HG03196 (cell line): ENCODE measurements around the gene MAN2B2.

Experiments used
- ATAC-seq: cut with Tn5 transposase; IDR thresholded peaks from one replicate; pipeline ENCODE4 v1.9.1; 2021; ENCODE audit not compliant: unreplicated experiment

The MAN2B2 gene

GRCh38 chr4:6592804-6593563 lies 18.0 kb downstream of the MAN2B2 start:
- ATAC-seq = no peak

- ATAC-seq = no peak
Measured at GRCh38 chr4:6594341-6594740, 19.4 kb downstream of the MAN2B2 start.

GRCh38 chr4:6594826-6595355 lies 19.9 kb downstream of the MAN2B2 start:
- no peak for ATAC-seq

- no peak for ATAC-seq
Measured at GRCh38 chr4:6595897-6596537, 21.0 kb downstream of the MAN2B2 start.

- no peak for ATAC-seq
Measured at GRCh38 chr4:6596948-6597347, 22.0 kb downstream of the MAN2B2 start.

GRCh38 chr4:6598127-6598526 lies 23.1 kb downstream of the MAN2B2 start:
- no peak for ATAC-seq

- no peak for ATAC-seq
Measured at GRCh38 chr4:6598641-6599040, 23.7 kb downstream of the MAN2B2 start.

GRCh38 chr4:6601661-6602250 lies 26.8 kb downstream of the MAN2B2 start:
- no peak for ATAC-seq

GRCh38 chr4:6602289-6602688 lies 27.3 kb downstream of the MAN2B2 start:
- ATAC-seq = no peak

GRCh38 chr4:6603128-6603527 lies 28.1 kb downstream of the MAN2B2 start:
- no peak for ATAC-seq

GRCh38 chr4:6605114-6605513 lies 30.1 kb downstream of the MAN2B2 start:
- no peak for ATAC-seq

GRCh38 chr4:6605605-6606004 lies 30.6 kb downstream of the MAN2B2 start:
- ATAC-seq = no peak

GRCh38 chr4:6606465-6607235 lies 31.7 kb downstream of the MAN2B2 start:
- ATAC-seq = no peak

- ATAC-seq = no peak
Measured at GRCh38 chr4:6607368-6608055, 32.5 kb downstream of the MAN2B2 start.

GRCh38 chr4:6608758-6609414 lies 33.9 kb downstream of the MAN2B2 start:
- no peak for ATAC-seq

- ATAC-seq = no peak
Measured at GRCh38 chr4:6609415-6610079, 34.6 kb downstream of the MAN2B2 start.

- ATAC-seq = no peak
Measured at GRCh38 chr4:6610856-6611430, 36.0 kb downstream of the MAN2B2 start.

GRCh38 chr4:6612961-6613675 lies 38.1 kb downstream of the MAN2B2 start:
- no peak for ATAC-seq
